Stimulated activated CD8-positive, alpha-beta memory T cell treated with anti-CD3 and anti-CD28 coated beads, Interleukin-7, amount 100 ng/mL, for 4 hours (primary cell): ENCODE results near the gene LRGUK.
"Not testable (repeated sequence)": the region's sequence is repeated elsewhere in the genome, so short reads cannot be mapped to it uniquely, and the experiment has no call there.

Experiments
- DNase-seq, 2 donors: peaks; one replicate each; pipeline ENCODE4 v3.0.0-alpha.2; 2020; ENCODE audit warnings: low read depth in 2 of 2

Gene LRGUK

GRCh38 chr7:134184767-134185166 lies 57.6 kb downstream of the LRGUK start:
- DNase-seq: no peak

- no peak for DNase-seq
These were observed 58.9 kb downstream of the LRGUK start for GRCh38 chr7:134186027-134186426.

GRCh38 chr7:134186801-134187200 lies 59.7 kb downstream of the LRGUK start:
- DNase-seq: no peak

GRCh38 chr7:134187893-134188292 lies 60.8 kb downstream of the LRGUK start:
- no peak for DNase-seq

GRCh38 chr7:134188311-134188710 lies 61.2 kb downstream of the LRGUK start:
- DNase-seq: no peak

- no peak for DNase-seq
These were observed 62.4 kb downstream of the LRGUK start for GRCh38 chr7:134189559-134189958.

GRCh38 chr7:134191876-134192275 lies 64.7 kb downstream of the LRGUK start:
- no peak for DNase-seq

GRCh38 chr7:134193240-134193639 lies 66.1 kb downstream of the LRGUK start:
- no peak for DNase-seq

- DNase-seq: no peak
These were observed 68.1 kb downstream of the LRGUK start for GRCh38 chr7:134195252-134195651.

- DNase-seq: no peak
These were observed 69.3 kb downstream of the LRGUK start for GRCh38 chr7:134196439-134196838.

- DNase-seq: no peak
These were observed 70.2 kb downstream of the LRGUK start for GRCh38 chr7:134197345-134197744.

GRCh38 chr7:134200970-134201369 lies 73.8 kb downstream of the LRGUK start:
- DNase-seq: no peak

- no peak for DNase-seq
These were observed 74.6 kb downstream of the LRGUK start for GRCh38 chr7:134201569-134202261.

GRCh38 chr7:134203186-134203889 lies 76.2 kb downstream of the LRGUK start:
- DNase-seq: no peak

GRCh38 chr7:134209322-134210015 lies 82.3 kb downstream of the LRGUK start:
- no peak for DNase-seq

GRCh38 chr7:134210227-134210626 lies 83.1 kb downstream of the LRGUK start:
- DNase-seq: no peak

- DNase-seq: no peak
These were observed 84.0 kb downstream of the LRGUK start for GRCh38 chr7:134210976-134211663.

GRCh38 chr7:134211817-134212216 lies 84.7 kb downstream of the LRGUK start:
- no peak for DNase-seq

- DNase-seq: no peak
These were observed 85.7 kb downstream of the LRGUK start for GRCh38 chr7:134212576-134213546.

GRCh38 chr7:134220236-134220635 lies 93.1 kb downstream of the LRGUK start:
- DNase-seq: no peak

GRCh38 chr7:134231296-134231695 lies 104.2 kb downstream of the LRGUK start:
- not testable (repeated sequence) for DNase-seq
